ENCODE measurements around the gene MACROH2A1.
A peak's percentile ranks its signal among the peaks of the same experiment; 100 is the strongest.

MACROH2A1 gene

GRCh38 chr5:135398855-135399793 is at the start of gene MACROH2A1:
Gene MACROH2A1, minus strand, starts transcription at chr5:135399231. Its CDS starts 10,138 bp downstream, at chr5:135389093.
- peak; percentile 61 to 63 for DNase-seq (ENCODE audit: low read depth in 2 of 2)

- DNase-seq (ENCODE audit: low read depth in 2 of 2): no peak
Observed at GRCh38 chr5:135448071-135448739, 49.2 kb upstream of the MACROH2A1 start.

GRCh38 chr5:135447298-135447929 is 48.4 kb upstream of the MACROH2A1 start, which contains the start of gene DCANP1:
Gene DCANP1, minus strand, starts transcription at chr5:135447348. Its CDS starts 240 bp downstream, at chr5:135447108.
- DNase-seq (ENCODE audit: low read depth in 2 of 2): no peak

- no peak for DNase-seq (ENCODE audit: low read depth in 2 of 2)
Observed at GRCh38 chr5:135446615-135447014, 47.6 kb upstream of the MACROH2A1 start.

GRCh38 chr5:135446206-135446605 is 47.2 kb upstream of the MACROH2A1 start:
- DNase-seq (ENCODE audit: low read depth in 2 of 2): no peak

GRCh38 chr5:135445306-135445985 is 46.4 kb upstream of the MACROH2A1 start:
- no peak for DNase-seq (ENCODE audit: low read depth in 2 of 2)

GRCh38 chr5:135444881-135445280 is 45.9 kb upstream of the MACROH2A1 start:
- DNase-seq (ENCODE audit: low read depth in 2 of 2): no peak

- no peak for DNase-seq (ENCODE audit: low read depth in 2 of 2)
Observed at GRCh38 chr5:135444360-135444759, 45.3 kb upstream of the MACROH2A1 start.

- DNase-seq (ENCODE audit: low read depth in 2 of 2): no peak
Observed at GRCh38 chr5:135443161-135443960, 44.3 kb upstream of the MACROH2A1 start.

- no peak for DNase-seq (ENCODE audit: low read depth in 2 of 2)
Observed at GRCh38 chr5:135442431-135443160, 43.6 kb upstream of the MACROH2A1 start.

GRCh38 chr5:135441919-135442318 is 42.9 kb upstream of the MACROH2A1 start:
- DNase-seq (ENCODE audit: low read depth in 2 of 2): no peak

- no peak for DNase-seq (ENCODE audit: low read depth in 2 of 2)
Observed at GRCh38 chr5:135441350-135441831, 42.4 kb upstream of the MACROH2A1 start.

- no peak for DNase-seq (ENCODE audit: low read depth in 2 of 2)
Observed at GRCh38 chr5:135440916-135441315, 41.9 kb upstream of the MACROH2A1 start.

GRCh38 chr5:135439231-135440205 is 40.5 kb upstream of the MACROH2A1 start:
- DNase-seq (ENCODE audit: low read depth in 2 of 2): no peak

GRCh38 chr5:135438636-135439221 is 39.7 kb upstream of the MACROH2A1 start:
- no peak for DNase-seq (ENCODE audit: low read depth in 2 of 2)

GRCh38 chr5:135437796-135438560 is 38.9 kb upstream of the MACROH2A1 start:
- DNase-seq (ENCODE audit: low read depth in 2 of 2): no peak

- no peak for DNase-seq (ENCODE audit: low read depth in 2 of 2)
Observed at GRCh38 chr5:135437422-135437795, 38.4 kb upstream of the MACROH2A1 start.
